ENCODE data around the gene SLA2.

DNA sequence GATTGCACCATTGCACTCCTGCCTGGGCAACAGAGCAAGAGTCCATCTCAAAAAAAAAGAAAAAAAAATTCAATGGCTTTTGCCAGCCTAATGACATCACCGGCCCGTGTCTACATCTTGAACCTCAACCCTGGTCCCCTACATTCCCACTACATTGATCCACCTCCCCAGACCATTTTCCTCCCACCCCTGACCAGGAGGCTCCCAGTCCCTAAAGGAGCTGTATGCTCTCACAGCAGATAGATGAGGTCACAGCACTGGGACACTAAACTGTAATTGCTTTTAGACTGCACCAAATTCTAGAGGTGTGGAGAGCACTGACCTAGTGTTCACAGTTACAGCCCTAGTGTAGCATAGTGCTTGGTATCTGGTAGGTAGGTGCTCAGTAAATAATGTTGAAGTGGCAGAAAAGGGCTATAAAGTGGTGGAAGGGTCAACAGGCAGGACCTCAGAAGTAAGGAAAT is 61.9 kb downstream of the SLA2 start:
- TF ChIP-seq GATA2 (IDR thresholded peaks at IDR 0.05; ENCODE audit: low read depth, low read length) = no peak
- TF ChIP-seq GATA3 (IDR thresholded peaks at IDR 0.05; ENCODE audit: low read depth, low read length) = no peak

Data from SH-SY5Y (cell line).